GM21515 (cell line): ENCODE measurements around the gene TLE6.
A peak's percentile ranks its signal among the peaks of the same experiment; 100 is the strongest.
"Not testable (repeated sequence)": the region's sequence is repeated elsewhere in the genome, so short reads cannot be mapped to it uniquely, and the experiment has no call there.

Experiments used
- ATAC-seq: cut with Tn5 transposase; IDR thresholded peaks from one replicate; pipeline ENCODE4 v1.9.1; 2021; ENCODE audit not compliant: unreplicated experiment

The TLE6 gene

GRCh38 chr19:3027292-3027691, 49.9 kb downstream of the TLE6 start:
- ATAC-seq: no peak

DNA sequence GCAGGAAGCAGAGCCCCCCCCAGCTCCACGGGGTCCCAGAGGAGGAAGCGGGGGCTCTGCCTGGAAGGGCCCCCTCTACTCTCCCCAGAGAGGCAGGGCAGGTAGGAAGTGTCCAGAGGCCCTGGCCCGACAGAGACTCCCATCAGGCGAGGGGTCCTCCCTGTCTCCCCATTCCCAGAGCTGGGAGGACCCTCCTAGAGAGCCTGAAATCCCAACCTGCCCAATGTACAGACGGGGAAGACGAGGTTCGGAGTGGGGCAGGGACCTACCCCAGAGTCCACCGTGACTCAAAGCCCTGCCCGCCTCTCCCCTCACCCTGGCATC, 50.6 kb downstream of the TLE6 start:
- no peak for ATAC-seq

GRCh38 chr19:3028305-3029064, 51.1 kb downstream of the TLE6 start:
- ATAC-seq: no peak

DNA sequence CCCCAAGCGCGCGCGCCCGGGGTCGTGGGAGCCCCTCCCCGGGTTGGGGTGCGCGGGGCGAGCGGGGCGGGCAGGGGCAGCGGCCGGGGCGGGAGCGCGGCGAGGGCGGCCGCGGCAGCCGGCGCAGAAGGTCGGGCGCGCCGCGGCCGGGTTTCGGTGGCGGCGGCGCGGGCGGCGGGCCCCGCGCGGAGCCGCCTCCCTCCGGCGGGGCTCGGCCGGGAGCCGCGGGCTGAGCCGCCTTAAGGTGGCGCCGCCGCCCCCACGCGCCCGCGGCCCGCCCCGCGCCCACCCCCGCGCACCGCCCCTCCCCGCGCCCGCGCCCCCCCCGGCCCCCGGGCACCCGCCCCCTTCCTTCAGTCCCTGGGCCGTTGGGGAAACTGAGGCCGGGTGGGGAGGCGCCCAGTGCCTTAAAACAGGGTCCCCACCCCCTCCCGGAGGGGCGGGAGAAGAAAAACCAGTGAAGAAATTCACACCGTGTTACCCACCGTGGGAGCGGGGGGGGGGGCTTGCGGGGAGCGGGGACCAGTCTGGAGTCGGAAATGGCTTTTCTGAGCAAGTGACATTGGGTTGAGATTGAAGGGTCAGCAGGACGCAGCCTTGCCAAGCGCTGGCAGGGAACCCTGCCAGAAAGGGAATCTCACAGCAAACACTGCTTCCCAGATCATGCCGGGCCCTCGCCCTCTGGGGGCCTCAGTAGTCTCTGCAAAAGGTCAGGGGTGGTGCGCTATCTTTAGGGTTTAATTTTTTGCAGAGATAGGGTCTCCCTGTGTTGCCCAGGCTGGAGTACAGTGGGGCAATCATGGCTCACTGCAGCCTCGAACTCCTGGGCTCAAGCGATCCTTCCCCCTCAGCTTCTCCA, 51.9 kb downstream of the TLE6 start, which contains the start of gene TLE2:
Gene TLE2 (minus strand): TSS at position 216 of the 859 bp plus-strand sequence. CDS start 376 bp downstream, outside the sequence.
- ATAC-seq: no peak

GRCh38 chr19:3031607-3031867, 54.2 kb downstream of the TLE6 start:
- ATAC-seq: no peak

GRCh38 chr19:3033595-3034405, 56.4 kb downstream of the TLE6 start:
- ATAC-seq: no peak

DNA sequence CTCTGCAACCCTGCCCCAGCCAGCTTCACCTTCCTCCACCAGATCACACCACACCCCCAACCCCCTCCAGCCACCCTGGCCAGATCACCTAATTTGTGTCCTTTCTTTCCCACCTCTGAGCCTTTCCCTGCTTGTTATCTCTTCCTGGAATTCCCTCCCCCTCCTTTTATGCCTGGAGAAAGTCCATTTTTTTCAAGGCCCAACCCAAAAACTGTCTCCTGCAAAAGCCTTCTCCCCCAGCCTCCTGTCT, 57.0 kb downstream of the TLE6 start:
- ATAC-seq: no peak

DNA sequence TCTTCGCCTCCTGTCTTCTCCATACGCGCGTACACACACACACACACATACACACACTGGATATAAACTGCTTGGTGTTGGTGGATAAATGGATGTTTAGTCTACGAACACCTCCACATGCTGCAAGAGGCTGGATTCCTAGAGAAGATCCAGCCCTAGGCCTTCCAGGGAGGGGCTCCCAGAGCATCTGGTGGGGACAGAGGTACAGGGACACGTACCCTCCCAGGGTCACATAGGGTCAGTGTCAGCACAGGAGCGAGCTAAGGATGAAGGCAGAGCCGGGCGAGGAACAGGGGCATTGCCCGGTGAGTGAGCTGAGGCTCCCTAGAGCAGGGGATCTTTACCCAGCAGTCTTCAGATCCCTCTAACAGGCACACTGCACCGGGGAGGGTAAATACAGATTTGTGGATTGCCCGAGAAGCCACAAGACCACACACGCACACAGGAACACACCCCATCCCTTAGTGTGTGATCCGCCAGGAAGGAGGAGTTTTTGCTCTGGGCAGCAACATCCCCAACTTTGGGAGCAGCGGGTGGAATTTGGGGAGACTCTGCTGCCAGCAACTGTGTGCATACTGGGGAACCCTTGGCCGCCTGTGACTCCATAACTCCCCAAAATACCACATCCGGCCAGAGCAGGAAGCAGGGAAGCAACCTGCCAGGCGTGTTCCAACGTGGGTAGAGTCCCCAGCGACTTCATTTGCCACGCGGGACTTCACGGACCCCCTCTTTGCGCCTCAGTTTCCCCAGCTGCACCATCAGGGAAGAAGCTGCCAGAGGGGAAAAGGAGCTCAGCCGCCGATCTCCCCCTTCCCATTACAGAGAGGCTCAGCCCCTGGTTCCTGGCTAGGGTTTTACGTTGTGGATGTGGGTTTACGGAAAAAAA, 57.5 kb downstream of the TLE6 start:
- ATAC-seq: peak; percentile 4

- peak; percentile 80 for ATAC-seq
Measured at GRCh38 chr19:3035542-3036118, 58.3 kb downstream of the TLE6 start.

- no peak for ATAC-seq
Measured at GRCh38 chr19:3036119-3036976, 59.0 kb downstream of the TLE6 start.

DNA sequence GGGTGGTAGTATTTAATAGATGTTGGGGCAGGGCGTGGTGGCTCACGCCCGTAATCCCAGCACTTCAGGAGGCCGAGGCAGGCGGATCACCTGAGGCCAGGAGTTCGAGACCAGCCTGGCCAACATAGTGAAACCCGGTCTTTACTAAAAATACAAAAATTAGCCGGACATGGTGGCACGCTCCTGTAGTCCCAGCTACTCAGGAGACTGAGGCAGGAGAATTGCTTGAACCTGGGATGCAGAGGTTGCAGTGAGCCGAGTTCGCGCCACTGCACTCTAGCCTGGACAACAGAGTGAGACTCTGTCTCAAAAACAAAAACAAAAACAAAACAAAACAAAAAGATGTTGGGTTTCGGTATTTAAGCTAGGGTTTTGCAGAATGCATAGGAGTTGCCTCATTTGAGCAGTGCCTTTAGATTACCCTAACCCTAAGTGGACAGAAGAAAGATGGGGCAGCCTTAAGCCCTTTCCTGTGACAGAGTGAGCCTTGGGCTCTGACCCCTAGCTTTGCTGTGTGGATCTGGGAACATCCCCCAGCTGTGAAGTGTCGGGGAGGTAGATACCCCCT, 59.7 kb downstream of the TLE6 start:
- ATAC-seq: not testable (repeated sequence)

- no peak for ATAC-seq
Measured at GRCh38 chr19:3038214-3038613, 60.9 kb downstream of the TLE6 start.

DNA sequence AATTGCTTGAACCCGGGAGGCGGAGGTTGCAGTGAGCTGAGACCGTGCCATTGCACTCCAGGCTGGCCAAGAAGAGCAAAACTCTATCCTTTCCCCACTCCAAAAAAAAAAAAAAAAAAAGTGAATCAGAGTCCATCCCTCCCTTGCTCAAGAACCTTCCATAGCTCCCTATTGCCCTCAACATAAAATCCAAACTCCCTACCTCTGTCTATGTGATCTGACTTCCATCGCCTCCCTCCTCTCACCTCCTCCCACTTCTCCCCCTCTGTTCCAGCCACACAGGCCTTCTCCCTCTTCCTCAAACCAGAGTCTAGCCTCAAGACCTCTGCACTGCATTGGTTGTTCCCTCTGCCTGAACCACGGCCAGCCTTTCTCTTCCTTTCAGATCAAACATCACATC, 61.8 kb downstream of the TLE6 start:
- ATAC-seq: no peak

- ATAC-seq: no peak
Measured at GRCh38 chr19:3039641-3040077, 62.3 kb downstream of the TLE6 start.

- no peak for ATAC-seq
Measured at GRCh38 chr19:3041327-3041726, 64.0 kb downstream of the TLE6 start.

DNA sequence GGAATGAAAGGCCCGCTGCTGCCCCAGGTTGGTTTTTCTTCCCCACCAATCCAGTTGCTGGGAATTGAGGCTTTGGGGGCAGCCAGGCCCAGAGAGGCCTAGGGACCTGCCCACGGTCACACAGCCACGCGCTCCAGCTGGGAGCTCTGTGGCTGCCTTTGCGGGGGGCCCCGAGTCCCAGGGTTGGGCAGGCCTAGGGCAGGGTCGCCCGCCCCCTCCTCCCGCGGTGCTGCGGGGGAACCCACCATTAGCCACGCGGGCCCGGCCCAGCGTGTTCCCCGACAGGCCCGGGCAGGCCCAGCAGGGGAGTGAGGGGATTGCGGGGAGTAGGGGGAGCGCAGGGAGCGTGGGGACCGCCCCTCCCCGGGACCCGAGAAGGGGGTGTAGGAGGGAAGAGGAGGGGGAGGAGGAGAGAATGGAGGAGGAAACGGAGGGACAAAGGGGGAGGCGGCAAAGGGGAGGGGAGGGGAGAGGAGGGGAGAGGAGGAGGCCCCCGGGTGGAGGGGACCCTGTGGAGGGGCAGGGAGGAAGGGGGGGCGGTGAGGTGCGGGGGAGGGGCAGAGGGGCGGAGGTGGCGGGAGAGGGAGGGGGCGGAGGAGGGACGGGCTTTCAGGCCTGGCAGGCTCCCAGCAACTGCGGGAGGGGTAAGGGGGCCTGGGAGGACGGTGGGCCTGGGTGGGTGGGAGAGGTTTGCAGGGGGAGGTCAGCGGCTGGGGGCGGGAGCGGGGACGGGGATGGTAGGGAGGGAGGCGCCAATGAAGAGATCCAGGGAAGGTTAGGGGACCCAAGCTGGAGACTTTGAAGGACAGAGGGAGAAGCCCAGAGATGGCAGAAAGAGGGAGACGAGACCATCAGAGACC, 64.6 kb downstream of the TLE6 start:
- no peak for ATAC-seq

GRCh38 chr19:3042621-3043267, 65.4 kb downstream of the TLE6 start:
- ATAC-seq: no peak
